ENCODE data around the gene HES7.
A peak's percentile ranks its signal among the peaks of the same experiment; 100 is the strongest.
"Not testable (repeated sequence)": the region's sequence is repeated elsewhere in the genome, so short reads cannot be mapped to it uniquely, and the experiment has no call there.

Gene HES7

GRCh38 chr17:8123695-8124349 is at the start of gene HES7:
Gene HES7, minus strand, starts transcription at chr17:8124106. Its CDS starts 22 bp downstream, at chr17:8124084.
- FAIRE-seq = no peak
- DNase-seq (ENCODE audit: extremely low spot score, insufficient read length, low read depth) = no peak

- DNase-seq (ENCODE audit: extremely low spot score, insufficient read length, low read depth) = no peak
- peak; percentile 82 for FAIRE-seq
Observed at GRCh38 chr17:8173056-8173870, 49.4 kb upstream of the HES7 start.

GRCh38 chr17:8170186-8170585 is 46.3 kb upstream of the HES7 start:
- FAIRE-seq = not testable (repeated sequence)

GRCh38 chr17:8167526-8167925 is 43.6 kb upstream of the HES7 start:
- DNase-seq (ENCODE audit: extremely low spot score, insufficient read length, low read depth) (no peak), FAIRE-seq (no peak)

More at GRCh38 chr17:8170186-8170585, 46.3 kb upstream of the HES7 start:
- not testable (repeated sequence) for DNase-seq (ENCODE audit: extremely low spot score, insufficient read length, low read depth)

- DNase-seq (ENCODE audit: extremely low spot score, insufficient read length, low read depth) = no peak
- no peak for FAIRE-seq
Observed at GRCh38 chr17:8166731-8167130, 42.8 kb upstream of the HES7 start.

- DNase-seq (ENCODE audit: extremely low spot score, insufficient read length, low read depth) (no peak), FAIRE-seq (no peak)
Observed at GRCh38 chr17:8164815-8165131, 40.9 kb upstream of the HES7 start.

- DNase-seq (ENCODE audit: extremely low spot score, insufficient read length, low read depth) = no peak
- peak; percentile 72 for FAIRE-seq
Observed at GRCh38 chr17:8163978-8164814, 40.3 kb upstream of the HES7 start.

GRCh38 chr17:8162997-8163977 is 39.4 kb upstream of the HES7 start:
- FAIRE-seq = no peak

GRCh38 chr17:8162233-8162996 is 38.5 kb upstream of the HES7 start, which contains the start of gene VAMP2:
Gene VAMP2, minus strand, starts transcription at chr17:8162948. Its CDS starts 69 bp downstream, at chr17:8162879.
- FAIRE-seq (no peak), DNase-seq (ENCODE audit: extremely low spot score, insufficient read length, low read depth) (no peak)

More at GRCh38 chr17:8162997-8163977, 39.4 kb upstream of the HES7 start:
- no peak for DNase-seq (ENCODE audit: extremely low spot score, insufficient read length, low read depth)

- no peak for FAIRE-seq
- no peak for DNase-seq (ENCODE audit: extremely low spot score, insufficient read length, low read depth)
Observed at GRCh38 chr17:8161289-8162232, 37.7 kb upstream of the HES7 start.

- DNase-seq (ENCODE audit: extremely low spot score, insufficient read length, low read depth) (no peak), FAIRE-seq (no peak)
Observed at GRCh38 chr17:8160741-8161221, 36.9 kb upstream of the HES7 start.

GRCh38 chr17:8160224-8160577 is 36.3 kb upstream of the HES7 start:
- no peak for FAIRE-seq
- DNase-seq (ENCODE audit: extremely low spot score, insufficient read length, low read depth) = no peak

- FAIRE-seq (no peak), DNase-seq (ENCODE audit: extremely low spot score, insufficient read length, low read depth) (no peak)
Observed at GRCh38 chr17:8159459-8160223, 35.7 kb upstream of the HES7 start.

- no peak for DNase-seq (ENCODE audit: extremely low spot score, insufficient read length, low read depth)
- no peak for FAIRE-seq
Observed at GRCh38 chr17:8159032-8159400, 35.1 kb upstream of the HES7 start.

- DNase-seq (ENCODE audit: extremely low spot score, insufficient read length, low read depth) = no peak
- peak; percentile 91 for FAIRE-seq
Observed at GRCh38 chr17:8158267-8159031, 34.5 kb upstream of the HES7 start.
